CD4-positive, alpha-beta T cell treated with Interleukin-4 for 1 hour (primary cell): Measurements from ENCODE around the gene RYR3.
"Not testable (repeated sequence)": the region's sequence is repeated elsewhere in the genome, so short reads cannot be mapped to it uniquely, and the experiment has no call there.

Experiments used
- DNase-seq, 2 donors: peaks; one replicate each; pipeline ENCODE4 v3.0.0-alpha.2; 2020 to 2022

Gene RYR3

DNA sequence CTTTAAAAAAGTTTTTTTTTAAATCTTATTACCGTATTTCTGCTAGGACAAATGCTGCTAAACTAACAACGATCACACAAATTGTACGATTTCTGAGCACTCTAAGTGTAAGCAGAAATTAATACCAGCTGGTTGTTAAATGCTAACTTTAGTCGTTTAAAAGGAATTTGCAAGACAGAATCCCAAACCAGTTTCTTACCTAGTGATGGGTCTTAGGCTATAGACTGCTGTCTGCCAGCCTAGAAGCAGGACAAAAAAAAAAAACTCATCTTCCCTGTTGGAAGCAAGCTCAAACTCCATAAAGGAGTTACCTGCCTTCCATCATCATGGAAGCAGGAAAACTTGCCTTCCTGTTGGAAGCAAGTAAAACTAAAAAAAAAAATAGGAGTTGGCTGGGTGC lies 287.6 kb downstream of the RYR3 start:
- not testable (repeated sequence) for DNase-seq

DNA sequence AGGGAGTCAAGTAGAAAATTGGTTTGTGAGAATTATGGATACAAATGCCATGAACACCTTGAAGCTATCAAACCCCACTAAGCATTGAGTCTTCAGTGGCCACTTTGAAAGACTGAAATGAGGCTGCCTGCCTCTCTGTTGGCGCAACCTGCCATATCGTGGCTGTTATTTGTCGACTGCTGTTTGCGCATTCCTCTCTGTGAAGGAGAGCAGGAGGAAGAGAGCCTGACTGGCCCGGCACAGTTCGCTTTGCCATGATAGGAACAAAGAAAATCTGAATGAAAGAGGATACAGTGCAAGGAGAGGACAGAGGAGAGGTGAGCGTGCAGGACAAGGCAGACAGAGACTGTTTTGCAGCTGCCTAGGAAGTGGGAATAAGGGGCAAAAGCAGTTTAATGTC lies 289.4 kb downstream of the RYR3 start:
- no peak for DNase-seq

DNA sequence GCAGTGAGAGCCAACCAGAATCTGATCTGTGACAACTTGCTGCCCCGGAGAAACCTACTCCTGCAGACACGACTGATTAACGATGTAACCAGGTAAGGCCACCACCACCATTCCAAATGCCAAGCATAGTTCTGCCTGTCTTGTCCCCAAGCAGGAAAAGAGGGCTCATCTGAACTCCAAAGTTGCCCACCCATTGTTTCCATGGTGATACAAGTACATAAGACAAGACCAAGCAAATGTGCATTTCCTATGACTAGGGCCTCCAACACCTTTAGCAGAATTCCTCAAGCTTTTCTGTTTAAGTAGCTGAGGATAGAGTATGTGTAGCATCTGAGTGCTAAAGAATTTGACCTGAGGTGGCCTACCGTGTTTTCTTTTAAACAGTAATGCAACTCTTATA lies 290.7 kb downstream of the RYR3 start:
- no peak for DNase-seq

DNA sequence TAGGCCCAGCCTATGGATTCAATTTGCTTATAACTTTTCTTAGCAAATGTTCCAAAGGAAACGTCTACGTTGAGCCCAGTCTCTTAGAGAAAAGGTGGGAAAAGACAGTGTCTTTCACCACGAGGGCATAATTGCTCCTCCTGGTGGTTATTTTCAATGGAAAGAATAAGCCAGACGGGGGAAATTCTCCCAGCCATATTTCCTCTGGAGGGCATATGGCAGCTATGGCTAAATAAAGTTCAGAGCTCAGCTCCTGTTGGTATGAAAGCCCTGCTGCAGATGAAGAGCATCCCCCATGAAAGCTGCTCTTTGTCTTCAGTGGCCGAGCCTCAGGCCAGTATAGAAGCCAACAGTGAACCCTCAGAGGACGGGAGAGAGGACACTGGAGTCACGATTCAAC lies 297.9 kb downstream of the RYR3 start:
- no peak for DNase-seq

DNA sequence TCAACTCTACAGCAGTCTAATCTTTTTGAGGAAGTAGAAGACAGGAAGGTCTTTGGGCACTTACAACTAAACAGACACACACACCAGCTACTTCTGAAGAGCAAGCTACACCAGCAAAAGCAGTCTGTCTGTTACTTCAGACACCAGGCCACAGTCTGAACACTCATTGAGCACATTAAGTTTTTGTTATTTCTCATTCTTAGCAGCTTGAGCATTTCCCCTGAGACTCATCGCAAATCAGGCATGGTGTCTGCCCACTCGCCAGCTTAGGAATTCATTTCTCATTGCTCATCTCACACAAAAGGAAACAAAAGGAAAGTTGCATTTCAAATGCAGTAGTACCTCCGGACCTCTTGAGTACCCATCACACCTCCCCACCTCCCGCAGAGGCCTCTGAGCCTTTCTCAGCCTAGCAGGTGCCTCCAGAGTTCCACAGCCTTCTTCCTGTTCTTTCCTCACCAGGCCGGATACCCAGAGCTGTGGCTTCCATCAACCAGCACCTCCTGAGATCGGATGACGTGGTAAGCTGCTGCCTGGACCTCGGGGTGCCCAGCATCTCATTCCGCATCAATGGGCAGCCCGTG lies 302.0 kb downstream of the RYR3 start:
- no peak for DNase-seq

DNA sequence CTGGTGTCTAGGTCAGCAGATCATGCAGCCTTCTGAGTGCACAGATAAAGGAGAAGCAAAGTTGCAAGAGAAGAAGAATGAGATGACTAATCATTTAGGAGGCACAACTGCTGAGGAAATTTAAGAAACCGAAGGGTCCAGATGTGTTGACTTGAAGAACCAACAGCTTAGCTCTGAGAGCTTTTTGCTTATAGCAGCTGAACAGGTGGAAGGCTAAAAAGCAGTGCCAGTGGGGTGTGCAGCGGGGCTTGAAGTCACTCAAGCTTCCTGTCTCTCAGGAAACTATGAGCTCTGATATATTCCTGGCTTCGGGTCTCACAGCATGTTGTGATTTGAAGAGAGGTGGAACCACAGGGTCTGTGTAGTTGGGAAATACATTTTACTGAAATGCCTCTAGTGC lies 305.7 kb downstream of the RYR3 start:
- no peak for DNase-seq

DNA sequence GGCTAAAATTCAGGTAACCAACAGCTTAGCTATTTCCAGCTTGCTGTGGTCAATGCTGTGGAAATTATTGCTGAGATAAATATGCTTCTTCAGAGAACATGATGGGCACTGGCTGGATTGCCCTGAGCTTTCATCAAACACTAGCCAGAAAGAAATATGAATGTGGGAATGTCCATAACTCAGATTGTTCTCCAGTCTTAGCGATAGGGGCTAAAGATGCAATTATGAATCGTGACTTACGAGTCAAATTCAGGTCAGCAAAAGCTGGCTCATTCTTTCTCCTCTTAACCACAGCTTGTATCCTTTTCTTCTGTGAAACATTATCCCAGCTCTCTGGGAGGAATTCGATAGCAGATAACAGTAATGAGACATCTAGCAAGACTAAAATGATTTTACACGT lies 307.6 kb downstream of the RYR3 start:
- DNase-seq = no peak

DNA sequence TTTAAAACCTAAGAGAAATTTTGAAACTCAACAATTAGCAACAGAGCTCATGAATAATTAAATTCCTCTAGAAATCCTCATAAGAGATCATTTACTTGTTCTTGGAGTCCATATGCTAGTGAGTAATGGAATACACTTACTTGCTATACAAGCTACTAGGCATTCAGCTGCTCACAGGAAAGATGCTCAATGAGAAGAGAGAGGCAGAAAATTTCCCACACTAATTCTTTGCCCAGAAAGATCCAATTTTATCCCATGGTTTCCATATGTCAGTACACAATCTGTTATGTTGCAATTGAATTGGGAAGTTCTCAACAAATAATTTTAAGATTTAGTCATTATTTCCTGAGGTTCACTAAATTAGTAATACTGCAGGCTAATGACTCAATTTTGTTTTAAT lies 310.4 kb downstream of the RYR3 start:
- no peak for DNase-seq

DNA sequence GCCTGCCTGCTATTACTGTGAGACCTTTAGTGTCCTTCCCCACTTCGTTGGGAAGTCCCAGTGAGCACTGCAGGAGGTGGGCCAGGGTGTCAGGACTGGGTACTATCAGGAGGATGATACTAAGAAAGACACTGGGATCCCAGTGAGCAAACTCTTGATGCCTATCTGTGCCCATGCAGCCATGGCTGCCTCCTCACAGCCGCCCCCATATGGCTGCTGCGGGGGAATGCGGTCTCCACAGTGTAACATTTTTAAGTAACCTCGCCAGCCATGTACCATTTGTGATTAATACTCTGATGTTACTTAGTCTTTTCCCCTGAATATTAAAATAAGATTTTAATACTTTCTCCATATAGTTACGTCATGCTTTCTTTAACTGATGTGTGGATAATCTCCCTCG lies 312.2 kb downstream of the RYR3 start:
- DNase-seq = no peak

DNA sequence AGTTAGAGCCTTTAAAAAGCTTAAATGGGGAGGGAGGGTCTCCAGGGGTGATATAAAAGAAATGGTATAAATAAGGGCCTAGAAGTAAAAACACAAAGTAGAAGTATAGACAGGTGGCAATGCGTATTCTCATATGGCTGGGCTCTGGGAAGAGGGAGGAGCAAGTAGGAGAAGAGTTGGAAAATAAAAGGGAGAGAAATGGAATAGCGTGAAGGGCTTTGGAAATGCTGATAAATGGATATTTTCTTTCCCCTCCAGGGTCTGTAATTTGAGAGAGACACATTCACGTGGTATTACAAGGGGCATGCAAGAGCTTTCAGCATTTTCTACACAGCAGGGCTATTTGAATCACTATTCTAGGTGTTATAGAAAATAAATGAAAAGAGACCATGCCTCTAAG lies 313.7 kb downstream of the RYR3 start:
- no peak for DNase-seq

DNA sequence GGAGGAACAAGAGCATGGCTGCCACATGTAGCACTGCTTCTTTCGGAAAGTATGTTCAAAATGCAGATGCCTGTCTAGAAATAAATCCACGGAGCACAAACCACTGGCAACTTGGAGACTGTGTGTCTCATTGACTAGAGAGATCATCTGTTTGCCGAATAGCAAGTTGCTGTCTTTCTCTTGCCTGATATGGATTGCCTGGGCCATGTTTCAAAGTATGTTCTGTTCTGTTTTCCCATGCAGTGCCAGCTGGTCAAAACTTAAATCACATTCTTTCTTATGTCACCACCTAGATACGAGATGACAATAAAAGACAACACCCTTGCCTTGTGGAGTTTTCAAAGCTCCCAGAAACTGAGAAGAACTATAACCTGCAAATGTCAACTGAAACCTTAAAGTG lies 318.9 kb downstream of the RYR3 start:
- DNase-seq = no peak

DNA sequence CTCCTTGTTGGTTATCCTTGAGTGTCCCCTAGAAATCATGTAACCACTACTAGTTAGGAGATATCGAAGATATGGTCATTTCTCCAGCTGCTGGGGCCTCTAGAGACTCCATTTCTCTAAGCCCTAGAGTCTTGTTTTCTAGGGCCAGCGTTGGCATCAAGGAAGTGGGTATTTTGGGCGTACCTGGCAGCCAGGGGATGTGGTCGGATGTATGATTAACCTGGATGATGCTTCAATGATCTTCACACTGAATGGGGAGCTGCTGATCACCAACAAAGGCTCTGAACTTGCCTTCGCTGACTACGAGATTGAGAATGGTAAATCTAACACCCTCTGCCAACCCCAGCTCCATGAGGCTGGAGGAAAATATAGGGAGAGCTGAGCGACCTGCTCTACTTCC lies 325.5 kb downstream of the RYR3 start:
- no peak for DNase-seq

DNA sequence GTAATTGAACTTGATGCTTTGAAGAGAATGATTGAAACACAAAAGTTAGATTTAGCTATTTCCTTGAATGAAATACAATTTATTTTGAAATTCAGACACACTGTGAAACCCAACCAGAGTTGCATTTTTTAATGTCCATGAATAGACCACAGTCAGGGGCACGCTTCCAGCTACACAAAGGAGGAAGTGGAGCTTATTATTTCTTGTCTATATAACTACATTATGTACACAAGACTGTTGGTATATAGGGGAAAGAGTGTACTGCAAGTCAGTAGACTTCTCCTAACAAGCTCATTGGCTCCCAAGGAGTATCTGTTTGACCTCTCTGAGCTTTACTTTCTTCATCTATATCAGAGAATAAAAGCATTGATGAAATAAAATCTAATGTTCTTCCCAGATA lies 326.2 kb downstream of the RYR3 start:
- DNase-seq = no peak

DNA sequence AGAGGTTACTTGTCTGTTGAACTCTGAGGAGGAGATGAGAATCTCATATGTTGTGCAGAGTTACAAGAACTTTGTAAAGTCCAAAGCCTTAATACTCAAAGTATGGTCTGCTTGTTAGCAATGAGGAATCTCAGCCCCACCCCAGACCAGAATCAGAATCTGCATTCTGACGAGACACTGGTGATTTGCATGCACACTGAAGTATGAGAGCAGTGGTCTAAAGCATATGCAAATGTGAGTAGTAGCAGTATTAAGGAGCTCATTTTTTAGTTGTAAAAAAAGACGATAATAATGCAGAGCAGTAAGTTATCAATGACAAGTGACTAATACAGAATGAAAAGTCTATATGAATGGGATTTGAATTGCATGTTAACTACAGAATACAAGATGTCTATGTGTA lies 327.7 kb downstream of the RYR3 start:
- no peak for DNase-seq

DNA sequence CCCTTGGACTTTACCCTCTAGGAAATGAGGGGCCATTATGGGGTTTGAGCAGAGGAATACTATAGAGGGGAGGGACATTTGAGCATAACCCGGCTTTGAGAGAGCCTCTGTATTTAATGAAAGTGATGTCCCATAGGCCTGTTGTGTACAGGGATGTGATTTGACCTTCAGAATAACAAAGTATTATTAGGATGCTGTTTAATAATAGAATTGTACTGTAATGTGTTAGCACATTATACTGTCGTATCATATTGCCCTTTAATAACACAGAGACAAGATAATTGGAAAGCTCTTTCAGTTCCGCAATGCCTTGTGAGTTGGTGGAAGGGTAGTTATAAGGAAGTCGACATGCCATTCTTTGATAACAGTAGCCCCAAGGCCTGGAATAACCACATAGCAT lies 328.3 kb downstream of the RYR3 start:
- no peak for DNase-seq

DNA sequence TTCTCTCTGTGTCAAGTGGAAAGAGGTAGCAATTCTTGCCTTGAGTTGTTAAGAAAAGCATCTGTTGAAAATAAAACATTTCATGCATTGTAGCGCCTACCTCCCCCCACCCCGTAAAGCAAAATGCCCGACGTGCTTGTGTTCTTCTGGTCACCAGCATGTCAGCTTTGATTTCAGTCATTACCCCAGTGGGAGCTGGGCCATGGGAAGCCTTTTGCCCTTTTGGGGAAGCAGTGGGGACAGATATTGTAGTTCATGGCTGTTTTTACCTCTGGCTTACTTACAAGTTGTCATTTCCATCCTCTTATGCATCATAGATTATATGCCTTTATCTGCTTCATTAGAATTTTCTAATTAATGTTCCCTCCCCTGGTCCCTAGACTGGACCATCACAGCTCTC lies 328.7 kb downstream of the RYR3 start:
- no peak for DNase-seq

DNA sequence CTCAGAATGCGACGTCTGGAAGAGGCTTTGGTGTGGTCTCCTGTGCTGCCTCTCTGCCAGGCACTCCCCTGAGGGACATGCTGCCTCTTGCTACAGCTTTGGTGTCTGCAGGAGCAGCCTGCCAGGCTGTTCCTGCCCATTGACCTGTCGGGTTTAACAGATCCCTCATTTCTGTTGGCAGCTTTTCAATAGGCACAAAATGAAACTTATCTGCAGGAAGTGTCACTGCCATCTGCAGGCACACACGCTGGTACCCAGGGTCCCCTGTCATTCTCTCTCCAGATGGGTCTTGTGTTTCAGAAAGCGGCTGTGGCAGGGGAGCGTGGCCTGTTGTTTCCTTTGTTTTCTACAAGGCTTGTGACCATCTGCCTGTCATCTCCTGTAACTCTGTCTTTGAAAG lies 329.2 kb downstream of the RYR3 start:
- DNase-seq = no peak

DNA sequence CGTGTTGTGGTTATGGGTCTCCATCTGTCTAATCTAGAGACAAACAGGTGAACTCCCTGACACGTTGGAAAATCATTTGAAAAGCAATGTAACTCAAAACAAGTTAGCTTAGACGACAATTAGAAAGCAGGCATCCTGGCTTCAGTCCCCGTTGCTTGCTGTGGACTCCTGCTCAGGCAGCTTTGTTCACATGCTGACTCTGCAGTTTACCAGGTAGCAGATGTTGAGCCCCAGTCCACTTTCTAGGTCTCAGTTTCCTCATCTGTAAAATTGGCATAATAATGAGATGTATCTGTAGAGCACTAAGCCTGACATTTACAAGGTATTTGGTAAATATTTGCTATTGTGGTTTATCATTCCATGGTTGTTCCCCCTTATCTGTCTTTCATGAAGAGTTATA lies 330.3 kb downstream of the RYR3 start:
- DNase-seq = no peak

DNA sequence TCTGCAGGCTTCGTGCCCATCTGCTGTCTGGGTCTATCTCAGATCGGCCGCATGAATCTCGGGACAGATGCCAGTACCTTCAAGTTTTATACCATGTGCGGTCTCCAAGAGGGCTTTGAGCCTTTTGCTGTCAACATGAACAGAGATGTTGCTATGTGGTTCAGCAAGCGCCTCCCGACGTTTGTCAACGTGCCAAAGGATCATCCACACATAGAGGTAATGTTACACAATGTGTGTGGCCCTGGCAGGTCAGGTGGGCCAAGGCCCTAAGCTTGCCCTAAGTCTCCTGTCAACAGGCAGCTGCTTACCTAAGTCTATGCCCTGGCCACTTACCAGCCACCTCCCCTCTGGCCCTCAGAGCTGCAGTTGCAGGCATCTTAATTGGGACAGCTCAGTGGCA lies 333.5 kb downstream of the RYR3 start:
- DNase-seq = no peak

DNA sequence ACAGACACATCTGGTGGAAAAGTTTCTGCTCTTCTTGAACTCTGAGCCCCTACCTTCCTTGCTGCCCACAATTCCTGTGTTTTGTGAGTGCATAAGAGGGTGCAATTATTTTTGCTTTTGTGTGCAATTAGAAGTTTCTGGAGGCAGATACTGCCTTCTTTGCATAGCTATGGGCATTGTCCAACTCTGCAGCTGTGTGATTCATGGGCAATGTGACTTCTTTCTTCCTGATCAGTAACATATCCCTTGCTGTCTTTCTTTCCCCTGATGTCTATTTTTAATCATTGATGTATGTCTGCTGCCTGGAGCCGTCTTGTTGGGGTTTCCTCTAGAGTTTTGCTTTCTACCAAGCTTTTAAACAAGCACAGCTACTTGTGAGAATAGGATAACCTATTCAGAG lies 336.0 kb downstream of the RYR3 start:
- no peak for DNase-seq

DNA sequence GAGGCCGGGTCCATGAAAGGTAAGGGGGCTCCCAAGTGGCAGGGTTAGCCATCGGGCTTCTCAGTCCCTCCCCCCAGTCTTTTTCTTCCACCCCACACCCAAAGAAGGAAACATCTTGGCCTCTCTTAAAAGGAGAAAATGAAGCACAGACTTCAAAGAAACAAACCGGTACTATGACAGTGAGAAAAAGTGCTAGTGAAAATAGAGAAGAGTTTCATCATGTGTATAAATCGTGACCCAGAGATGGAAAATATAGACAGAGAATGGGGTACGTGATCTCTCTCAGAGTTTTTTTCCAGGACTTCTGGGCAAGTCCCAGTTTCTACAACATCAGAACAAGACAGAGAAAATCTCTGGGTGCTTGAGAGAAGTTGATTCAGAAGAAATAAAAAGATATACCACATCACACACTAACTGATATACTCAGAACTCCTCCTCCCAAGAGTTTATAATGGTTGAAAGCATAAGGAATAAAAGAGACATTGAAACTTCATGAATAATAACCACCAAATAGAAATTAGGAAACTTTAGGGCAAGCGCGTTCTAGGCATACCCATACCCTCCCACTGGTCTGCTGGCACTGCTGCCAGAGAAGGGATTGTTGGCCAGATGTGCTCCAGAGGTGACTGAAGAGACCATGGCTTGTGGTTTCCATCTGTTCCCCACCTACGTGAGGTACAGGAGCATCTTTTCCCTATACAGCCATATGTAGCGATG lies 338.6 kb downstream of the RYR3 start:
- no peak for DNase-seq

DNA sequence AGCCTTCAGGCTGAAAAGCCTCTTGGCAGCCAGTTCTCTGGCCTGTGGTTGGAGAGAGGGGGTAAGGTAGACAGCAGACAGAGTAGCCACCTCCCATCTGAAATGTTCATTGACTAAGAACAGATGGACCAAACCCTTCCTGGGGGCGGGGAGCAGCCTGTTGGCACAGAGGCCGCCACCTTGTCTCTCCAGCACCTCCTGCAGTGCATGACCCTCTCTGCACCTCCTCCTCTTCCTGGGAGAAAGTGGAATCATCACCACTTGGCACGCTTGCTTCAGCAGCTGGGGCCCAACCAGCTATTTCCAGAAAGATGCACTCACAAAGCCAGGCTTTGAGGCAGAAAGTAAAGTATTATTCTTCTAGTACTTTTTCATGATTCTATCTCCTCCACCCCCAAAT lies 344.1 kb downstream of the RYR3 start:
- no peak for DNase-seq

DNA sequence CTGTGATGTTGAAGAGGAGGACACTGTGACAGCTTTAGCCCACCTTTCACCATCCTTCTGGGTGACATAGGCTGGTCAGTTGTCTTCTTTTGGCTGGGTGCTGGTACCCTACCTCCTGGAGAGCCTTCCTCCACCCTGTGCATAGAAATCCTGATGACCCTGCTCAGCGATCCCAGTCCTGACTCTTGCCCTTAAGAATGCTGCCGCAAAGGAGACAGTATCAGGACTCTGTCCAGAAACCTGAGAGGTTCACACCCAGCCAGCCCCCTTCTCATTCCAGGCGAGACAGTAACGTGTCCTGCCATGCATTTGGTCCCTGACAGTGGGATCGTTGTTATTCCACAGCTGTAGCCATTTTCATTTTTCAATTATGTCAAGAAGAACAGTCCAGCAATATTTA lies 344.7 kb downstream of the RYR3 start:
- no peak for DNase-seq

DNA sequence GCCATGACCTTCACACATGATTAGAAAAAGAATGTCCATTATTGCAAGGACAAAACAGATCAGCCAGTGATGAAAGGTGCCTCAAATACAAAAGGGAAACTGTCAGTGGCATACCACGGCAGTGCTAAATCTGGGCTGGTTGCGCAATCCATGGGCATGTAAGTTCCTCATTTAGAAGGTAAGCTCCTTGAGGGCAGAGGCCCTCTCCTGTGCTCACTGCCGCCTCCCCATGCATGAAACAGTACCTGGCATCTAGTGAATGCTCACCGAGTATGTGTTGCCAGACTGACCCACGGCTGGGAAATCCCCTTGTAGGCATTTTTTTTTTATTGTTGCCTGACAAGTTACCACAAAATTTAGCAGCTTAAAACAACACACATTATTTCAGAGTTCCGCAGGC lies 345.4 kb downstream of the RYR3 start:
- no peak for DNase-seq

DNA sequence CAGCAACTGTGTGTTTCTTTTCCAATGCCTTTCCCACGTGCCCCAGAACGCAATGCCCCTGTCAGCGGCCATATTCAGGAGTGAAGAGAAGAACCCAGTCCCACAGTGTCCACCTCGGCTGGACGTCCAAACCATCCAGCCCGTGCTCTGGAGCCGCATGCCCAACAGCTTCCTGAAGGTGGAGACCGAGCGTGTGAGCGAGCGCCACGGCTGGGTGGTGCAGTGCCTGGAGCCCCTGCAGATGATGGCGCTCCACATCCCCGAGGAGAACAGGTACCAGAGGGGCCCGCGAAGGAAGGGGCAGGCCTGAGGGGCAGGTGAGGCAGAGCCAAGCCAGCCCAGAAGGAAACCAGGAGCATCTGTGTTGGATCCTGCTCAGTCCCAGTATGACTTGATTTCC lies 349.4 kb downstream of the RYR3 start:
- no peak for DNase-seq
